ENCODE results near the gene RAB10. TPM values are rescaled to one million over a fixed set of nuclear protein-coding genes. Genes with fewer than 3 reads are reported as not detected.

RAB10 gene
- polyA plus RNA-seq, 1 donor from 2014 or later: 169 TPM

- no peaks in the 10 kb centered on the region for H3K36me3 ChIP-seq (ENCODE audit: insufficient read depth, low read length)
- H3K9ac ChIP-seq (ENCODE audit: low read length): no peak overlapping the region
- no peaks in the 10 kb centered on the region for H3K9me2 ChIP-seq (ENCODE audit: insufficient read depth, low read length)
- H3K27me3 ChIP-seq (ENCODE audit: insufficient read depth, low read depth, low read length): no peaks in the 10 kb centered on the region
- H3K4me2 ChIP-seq (ENCODE audit: low read length): no peak overlapping the region
- H3K4me3 ChIP-seq (ENCODE audit: low read length): no peak overlapping the region
- no peaks in the 10 kb centered on the region for H3K79me2 ChIP-seq (replicated peaks; ENCODE audit: insufficient read depth, low read length)
- no peaks in the 10 kb centered on the region for H3K9me3 ChIP-seq (ENCODE audit: low read length)
- no peaks in the 10 kb centered on the region for H3F3A ChIP-seq (ENCODE audit: insufficient read depth, low read length, poor library complexity, severe bottlenecking)
- no peaks in the 10 kb centered on the region for H4K20me1 ChIP-seq (ENCODE audit: insufficient read depth)
- TF ChIP-seq RAD21 (conservative IDR thresholded peaks at IDR 0.05): no peak
- no peak for TF ChIP-seq EP300 (conservative IDR thresholded peaks at IDR 0.05; ENCODE audit: poor library complexity, severe bottlenecking)
- TF ChIP-seq MXI1 (conservative IDR thresholded peaks at IDR 0.05; ENCODE audit: poor library complexity, severe bottlenecking): no peak
- TF ChIP-seq SMC3 (conservative IDR thresholded peaks at IDR 0.05; ENCODE audit: poor library complexity): no peak
- TF ChIP-seq REST (IDR thresholded peaks at IDR 0.05; ENCODE audit: borderline replicate concordance): no peak
- no peak for TF ChIP-seq TAF1 (IDR thresholded peaks at IDR 0.05; ENCODE audit: low read depth)
- no peak for TF ChIP-seq POLR2AphosphoS5 (IDR thresholded peaks at IDR 0.05)
- TF ChIP-seq EZH2 (IDR thresholded peaks at IDR 0.05; ENCODE audit: borderline replicate concordance, insufficient read depth, low read length, poor library complexity, severe bottlenecking): no peak
- no peak for TF ChIP-seq CTCF (IDR thresholded peaks at IDR 0.05; ENCODE audit: poor library complexity, severe bottlenecking)
- no peak overlapping the region for H3K27ac ChIP-seq (ENCODE audit: low read length)
- no peak overlapping the region for H2AFZ ChIP-seq (ENCODE audit: low read depth, low read length)
These were observed 41.3 kb upstream of the RAB10 start for GRCh38 chr2:25992556-25992955.

GRCh38 chr2:25993049-25993448, 40.8 kb upstream of the RAB10 start:
- no peaks in the 10 kb centered on the region for H3K9me2 ChIP-seq (ENCODE audit: insufficient read depth, low read length)
- no peak overlapping the region for H2AFZ ChIP-seq (ENCODE audit: low read depth, low read length)
- no peak overlapping the region for H3K27ac ChIP-seq (ENCODE audit: low read length)
- no peak overlapping the region for H3K9ac ChIP-seq (ENCODE audit: low read length)
- no peaks in the 10 kb centered on the region for H3F3A ChIP-seq (ENCODE audit: insufficient read depth, low read length, poor library complexity, severe bottlenecking)
- H3K4me2 ChIP-seq (ENCODE audit: low read length): no peak overlapping the region
- no peaks in the 10 kb centered on the region for H3K27me3 ChIP-seq (ENCODE audit: insufficient read depth, low read depth, low read length)
- no peaks in the 10 kb centered on the region for H4K20me1 ChIP-seq (ENCODE audit: insufficient read depth)
- TF ChIP-seq EZH2 (IDR thresholded peaks at IDR 0.05; ENCODE audit: borderline replicate concordance, insufficient read depth, low read length, poor library complexity, severe bottlenecking): no peak
- TF ChIP-seq TAF1 (IDR thresholded peaks at IDR 0.05; ENCODE audit: low read depth): no peak
- TF ChIP-seq RAD21 (conservative IDR thresholded peaks at IDR 0.05): no peak
- no peak for TF ChIP-seq REST (IDR thresholded peaks at IDR 0.05; ENCODE audit: borderline replicate concordance)
- TF ChIP-seq EP300 (conservative IDR thresholded peaks at IDR 0.05; ENCODE audit: poor library complexity, severe bottlenecking): no peak
- no peak for TF ChIP-seq POLR2AphosphoS5 (IDR thresholded peaks at IDR 0.05)
- no peak for TF ChIP-seq SMC3 (conservative IDR thresholded peaks at IDR 0.05; ENCODE audit: poor library complexity)
- no peak for TF ChIP-seq CTCF (IDR thresholded peaks at IDR 0.05; ENCODE audit: poor library complexity, severe bottlenecking)
- no peak for TF ChIP-seq MXI1 (conservative IDR thresholded peaks at IDR 0.05; ENCODE audit: poor library complexity, severe bottlenecking)
- no peaks in the 10 kb centered on the region for H3K79me2 ChIP-seq (replicated peaks; ENCODE audit: insufficient read depth, low read length)
- no peaks in the 10 kb centered on the region for H3K36me3 ChIP-seq (ENCODE audit: insufficient read depth, low read length)
- no peak overlapping the region for H3K4me3 ChIP-seq (ENCODE audit: low read length)
- no peaks in the 10 kb centered on the region for H3K9me3 ChIP-seq (ENCODE audit: low read length)
